ENCODE results near the gene YPEL1. TPM values are rescaled to one million over a fixed set of nuclear protein-coding genes. Genes with fewer than 3 reads are reported as not detected.

The YPEL1 gene
- total and polyA plus RNA-seq, 2 of the 13 experiments (the other 11 are each of a cell fraction or from before 2014, with no cell fraction given) = 0.33 to 2.5 TPM

GRCh38 chr22:21686193-21686608, 49.4 kb downstream of the YPEL1 start:
- Histone ChIP-seq H3K9ac (ENCODE audit: insufficient read depth, low read depth, low read length) (no peak overlapping the region), H3K27ac (ENCODE audit: extremely low read length, insufficient read depth, low read length) (no peak overlapping the region), H3K4me3 (replicated peaks in 1 of 3; ENCODE audit: insufficient read depth in 1 of 3, low read depth in 2 of 3, low read length in 3 of 3) (no peak overlapping the region), H4K20me1 (ENCODE audit: insufficient read depth, low read length) (no peaks in the 10 kb centered on the region), H2AFZ (ENCODE audit: low read length) (no peak overlapping the region), H3K4me2 (ENCODE audit: low read depth, low read length) (no peak overlapping the region), H3K36me3 (replicated peaks in 1 of 2; ENCODE audit: control insufficient read depth in 1 of 2, insufficient read depth in 2 of 2, low read length in 2 of 2) (peaks cover 30 to 80% of the 10 kb centered on the region in 2 experiments; a peak in 4 of 5 replicates), H3K79me2 (ENCODE audit: insufficient read depth, low read length) (no peaks in the 10 kb centered on the region), H3K9me3 (ENCODE audit: low read length) (no peaks in the 10 kb centered on the region), H3K4me1 (ENCODE audit: insufficient read depth, low read length) (no peaks in the 10 kb centered on the region), H3K27me3 (ENCODE audit: control insufficient read depth in 1 of 2, insufficient read depth in 2 of 2, low read length in 2 of 2) (no peaks in the 10 kb centered on the region; a peak in 1 of 5 replicates)
- no peak for DNase-seq (ENCODE audit: low spot score)
- intact Hi-C loops (cut with micrococcal nuclease; ENCODE audit: unreplicated experiment) (no loop called here), in situ Hi-C loops (cut with HindIII; ENCODE audit: extremely low pct_ligation_motif_present, low pct_unique_long_range_greater_than_20kb) (no loop called here)
- POLR2A ChIA-PET = interaction anchor here (1.1 kb wide), 1 partner anchor 15 kb away, joined by 5 read pairs; no protein-coding TSS in a partner anchor
- ATAC-seq = no peak
- TF ChIP-seq RELA (CRISPR knock-in tag; IDR thresholded peaks at IDR 0.05) = no peak
- no peak for TF ChIP-seq ZNF7 (CRISPR knock-in tag; IDR thresholded peaks at IDR 0.05)
- TF ChIP-seq ZNF891 (CRISPR knock-in tag; IDR thresholded peaks at IDR 0.05) = no peak
- TF ChIP-seq HDAC2 (CRISPR knock-in tag; IDR thresholded peaks at IDR 0.05) = no peak
- TF ChIP-seq ARHGAP35 (CRISPR knock-in tag; IDR thresholded peaks at IDR 0.05; ENCODE audit: borderline replicate concordance) = no peak
- no peak for TF ChIP-seq PREB (CRISPR knock-in tag; IDR thresholded peaks at IDR 0.05)
- no peak for TF ChIP-seq ETS1 (CRISPR knock-in tag; IDR thresholded peaks at IDR 0.05)
- TF ChIP-seq ZBTB25 (CRISPR knock-in tag; IDR thresholded peaks at IDR 0.05) = no peak
- TF ChIP-seq KLF13 (CRISPR knock-in tag; IDR thresholded peaks at IDR 0.05) = no peak
- no peak for TF ChIP-seq SP4 (CRISPR knock-in tag; IDR thresholded peaks at IDR 0.05)
- no peak for TF ChIP-seq HIC2 (CRISPR knock-in tag; IDR thresholded peaks at IDR 0.05; ENCODE audit: low read depth)
- no peak for TF ChIP-seq PCBP2 (optimal IDR thresholded peaks at IDR 0.05; ENCODE audit: low read depth, low read length, poor library complexity, severe bottlenecking)
- TF ChIP-seq CENPX (CRISPR knock-in tag; IDR thresholded peaks at IDR 0.05) = no peak
- TF ChIP-seq ATF7 (IDR thresholded peaks at IDR 0.05) = no peak
- no peak for TF ChIP-seq ATF7 (CRISPR knock-in tag; IDR thresholded peaks at IDR 0.05)
- CTCF ChIA-PET (ENCODE audit: low intra/inter-chr PET ratio, low total read pairs) = no interaction called here
- no peak for FAIRE-seq
- BruUV-seq (replicated peaks) = no TSS peak
- WGBS (ENCODE audit: low lambda C conversion rate) = 93% methylated on average over 3 of the region's 8 CpGs

Measured in HepG2 (cell line).